K562 (cell line): ENCODE measurements around the gene NEU1. TPM values are rescaled to one million over a fixed set of nuclear protein-coding genes. Genes with fewer than 3 reads are reported as not detected.

Experiments
- AFF1 ChIP-seq, 2 experiments: fragments of 450-650 bp; IDR thresholded peaks; 2 replicates each; pipeline ENCODE4 v1.6.1; 2018; ENCODE audit warnings: mild to moderate bottlenecking in 2 of 2, low read depth in 1 of 2; ENCODE audit not compliant: partially characterized antibody in 2 of 2
- ARID2 ChIP-seq: fragments of 450-650 bp; IDR thresholded peaks from 2 replicates; pipeline ENCODE4 v1.6.1; 2017; ENCODE audit warnings: antibody characterized with exemption, mild to moderate bottlenecking
- ARID3A ChIP-seq: IDR thresholded peaks from 2 replicates; pipeline ENCODE4 v1.6.1; 2012; ENCODE audit warnings: low read depth, low read length, improper control_type of control experiment, borderline replicate concordance
- BHLHE40 ChIP-seq: IDR thresholded peaks from 2 replicates; pipeline ENCODE4 v1.6.1; 2011; ENCODE audit warnings: low read length, improper control_type of control experiment
- CHD4 ChIP-seq: fragments of 200-600 bp; sonication (generic); IDR thresholded peaks from 3 replicates; pipeline ENCODE4 v1.6.1; 2012; ENCODE audit warnings: low read depth, mild to moderate bottlenecking, mixed read lengths, low read length, inconsistent platforms; ENCODE audit not compliant: insufficient read depth, insufficient replicate concordance, poor library complexity, severe bottlenecking
- CTCF ChIP-seq, 3 experiments: IDR thresholded peaks in 2 of 3; conservative IDR thresholded peaks in 1 of 3; 2 replicates each; pipeline ENCODE4 v1.5.1; 2011 to 2012; ENCODE audit warnings: low read length in 3 of 3, mild to moderate bottlenecking in 3 of 3, control low read depth in 2 of 3, improper control_type of control experiment in 1 of 3, inconsistent platforms in 1 of 3, low read depth in 1 of 3, mixed read lengths in 1 of 3, moderate library complexity in 1 of 3; ENCODE audit not compliant: insufficient read depth in 2 of 3
- EGR1 ChIP-seq: fragments of 450-650 bp; conservative IDR thresholded peaks from 2 replicates; pipeline ENCODE4 v1.6.1; 2017; ENCODE audit warnings: mild to moderate bottlenecking
- HMG20B ChIP-seq: fragments of 250-450 bp; sonication (Bioruptor Pico); IDR thresholded peaks from 2 replicates; pipeline ENCODE4 v1.5.0; 2021; ENCODE audit warnings: mild to moderate bottlenecking
- HSF4 ChIP-seq: fragments of 250-450 bp; sonication (Bioruptor Pico); IDR thresholded peaks from 2 replicates; pipeline ENCODE4 v2.1.2; 2022; ENCODE audit warnings: mild to moderate bottlenecking, moderate library complexity, borderline replicate concordance
- JUN ChIP-seq, 2 experiments: sonication (generic) in 1 of 2; formaldehyde crosslinking in 1 of 2; IDR thresholded peaks; 2 replicates each; pipeline versions ENCODE4 v1.6.1 to v1.8.0; 2012 to 2022; ENCODE audit warnings: borderline replicate concordance in 2 of 2, mild to moderate bottlenecking in 2 of 2, improper control_type of control experiment in 1 of 2, low read depth in 1 of 2, low read length in 1 of 2, missing genetic modification reagents in 1 of 2
- MTA2 ChIP-seq: fragments of 450-650 bp; IDR thresholded peaks from 2 replicates; pipeline ENCODE4 v1.6.1; 2016; ENCODE audit warnings: low read depth
- NCOR1 ChIP-seq: fragments of 450-650 bp; IDR thresholded peaks from 2 replicates; pipeline ENCODE4 v1.6.1; 2016; ENCODE audit warnings: mild to moderate bottlenecking, moderate library complexity
- NRF1 ChIP-seq, 2 experiments: fragments of 450-650 bp; IDR thresholded peaks in 1 of 2; conservative IDR thresholded peaks in 1 of 2; 2 replicates each; pipeline ENCODE4 v1.6.1; 2014; ENCODE audit warnings: mild to moderate bottlenecking in 2 of 2
- NUFIP1 ChIP-seq: fragments of 450-650 bp; IDR thresholded peaks from 2 replicates; pipeline ENCODE4 v1.6.1; 2018; ENCODE audit not compliant: partially characterized antibody
- POLR2H ChIP-seq: IDR thresholded peaks from 2 replicates; pipeline ENCODE4 v1.6.1; 2016; ENCODE audit warnings: missing genetic modification characterization, low read depth, mild to moderate bottlenecking, control low read depth, missing compliant biosample characterization, moderate library complexity
- TEAD2 ChIP-seq: fragments of 450-650 bp; IDR thresholded peaks from 2 replicates; pipeline ENCODE4 v1.6.1; 2016; ENCODE audit warnings: missing genetic modification characterization, control low read depth, missing compliant biosample characterization
- TOE1 ChIP-seq, 2 experiments: fragments of 450-650 bp in 1 of 2; sonication (generic) in 1 of 2; formaldehyde crosslinking in 1 of 2; IDR thresholded peaks; 2 replicates each; pipeline versions ENCODE4 v1.7.1 to v1.8.0; 2016 to 2022; ENCODE audit warnings: borderline replicate concordance in 2 of 2, mild to moderate bottlenecking in 2 of 2, antibody characterized with exemption in 1 of 2, inconsistent platforms in 1 of 2, low read depth in 1 of 2, missing genetic modification reagents in 1 of 2, moderate library complexity in 1 of 2
- TSC22D4 ChIP-seq: fragments of 450-650 bp; IDR thresholded peaks from 2 replicates; pipeline ENCODE4 v1.6.1; 2016; ENCODE audit warnings: missing genetic modification characterization, missing biosample characterization, control low read depth
- ZNF431 ChIP-seq: sonication (generic); formaldehyde crosslinking; IDR thresholded peaks from 2 replicates; pipeline ENCODE4 v1.8.0; 2022; ENCODE audit warnings: mild to moderate bottlenecking, missing genetic modification reagents
- ZNF584 ChIP-seq: fragments of 200-800 bp; sonication (Bioruptor generic); IDR thresholded peaks from 2 replicates; pipeline ENCODE4 v1.6.1; 2016; ENCODE audit warnings: low read depth, mild to moderate bottlenecking, missing genetic modification characterization, missing compliant biosample characterization
- ZNF707 ChIP-seq: fragments of 250-450 bp; sonication (Bioruptor Pico); conservative IDR thresholded peaks from 2 replicates; pipeline ENCODE4 v1.8.0; 2022; ENCODE audit warnings: inconsistent platforms, mild to moderate bottlenecking, moderate library complexity
- polyA plus RNA-seq, 8 experiments: library from polyadenylated mRNA; depleted of rRNA in 4 of 8; stranded (reverse) in 5 of 8; unstranded in 3 of 8; fragments of >200 nt; fragmentation: Nextera tagmentation in 2 of 8; fragmentation: Illumina TruSeq in 1 of 8; extraction: Ambion mirVana in 2 of 8; extraction: Trizol in 1 of 8; gene quantifications; 2 replicates each; pipeline versions ENCODE4 v1.2.1 to v1.2.3, GENCODE V29; 2011 to 2014; ENCODE audit warnings: inconsistent platforms in 1 of 8, missing spikeins in 1 of 8
- total RNA-seq, 7 experiments: library from RNA; depleted of rRNA in 6 of 7; stranded (reverse); fragments of >200 nt in 6 of 7; fragmentation: Illumina TruSeq in 2 of 7; extraction: Trizol in 2 of 7; gene quantifications; 2 replicates each; pipeline versions ENCODE4 v1.2.1 to v1.2.3, GENCODE V29; 2011 to 2021; ENCODE audit warnings: low replicate concordance in 1 of 7

NEU1 gene
- total and polyA plus RNA-seq, 9 of the 15 experiments (the other 6 are each of a cell fraction or from before 2014, with no cell fraction given): 14.8 to 67.8 (median 51.0) TPM

- TF ChIP-seq HMG20B (CRISPR knock-in tag): no peak
- TF ChIP-seq ZNF431 (CRISPR knock-in tag): no peak
- no peak for TF ChIP-seq ZNF707 (CRISPR knock-in tag)
- TF ChIP-seq HSF4 (CRISPR knock-in tag): no peak
- TF ChIP-seq BHLHE40: peak; percentile 11; the same call in 1 of the 2 replicates
- TF ChIP-seq TEAD2 (tag): no peak
- TF ChIP-seq NUFIP1: no peak
- TF ChIP-seq AFF1 (IDR thresholded peaks at IDR 0.05; ENCODE audit: low read depth in 1 of 2, partially characterized antibody in 2 of 2): no peak
- TF ChIP-seq ZNF584 (CRISPR knock-in tag): no peak
- no peak for TF ChIP-seq TOE1 (IDR thresholded peaks at IDR 0.05; ENCODE audit: borderline replicate concordance)
- TF ChIP-seq TOE1 (CRISPR knock-in tag; IDR thresholded peaks at IDR 0.05; ENCODE audit: borderline replicate concordance, low read depth): no peak
- TF ChIP-seq CTCF (IDR thresholded peaks at IDR 0.05 in 2 of 3, conservative IDR thresholded peaks at IDR 0.05 in 1 of 3; ENCODE audit: insufficient read depth in 2 of 3, low read depth in 1 of 3, low read length in 3 of 3): no peak
- TF ChIP-seq TSC22D4: no peak
- no peak for TF ChIP-seq ARID2
- TF ChIP-seq POLR2H: no peak
- TF ChIP-seq MTA2: no peak
- TF ChIP-seq JUN (IDR thresholded peaks at IDR 0.05; ENCODE audit: borderline replicate concordance, low read depth, low read length): peak; percentile 47; the same call in 1 of the 2 replicates
- TF ChIP-seq JUN (CRISPR knock-in tag; IDR thresholded peaks at IDR 0.05; ENCODE audit: borderline replicate concordance): no peak
- no peak for TF ChIP-seq NRF1 (conservative IDR thresholded peaks at IDR 0.05 in 1 of 2, IDR thresholded peaks at IDR 0.05 in 1 of 2)
- peak; percentile 36; the same call in 1 of the 2 replicates for TF ChIP-seq NCOR1
- TF ChIP-seq ARID3A: peak; percentile 44; the same call in 1 of the 2 replicates
- TF ChIP-seq EGR1: no peak; the same call in 1 of the 2 replicates
- TF ChIP-seq CHD4: no peak
Measured at GRCh38 chr6:31903957-31904356, 41.3 kb upstream of the NEU1 start (continued).
